Measurements from ENCODE around the gene SLC28A1.

Gene SLC28A1

DNA sequence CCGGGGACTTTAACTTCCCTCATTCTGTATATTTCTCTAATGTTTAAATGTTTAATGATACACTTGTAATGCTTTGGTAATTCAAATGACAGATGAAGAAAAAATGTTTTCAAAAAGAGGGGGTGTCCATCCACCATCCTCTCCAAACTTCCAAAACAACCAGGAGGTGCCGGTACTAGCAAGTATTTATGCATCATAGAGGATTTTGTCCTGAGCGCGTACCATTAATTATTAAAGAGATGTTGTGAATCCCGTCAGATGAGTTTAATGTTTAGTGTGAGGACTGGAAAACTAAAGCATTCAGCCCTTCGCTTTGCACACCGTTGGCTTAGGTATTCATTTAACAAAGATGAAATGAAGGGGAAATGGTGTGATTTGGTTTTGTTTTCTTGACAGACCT, 1.3 kb downstream of the SLC28A1 start:
- no peak for DNase-seq (ENCODE audit: low read depth in 1 of 2, low spot score in 1 of 2)

DNA sequence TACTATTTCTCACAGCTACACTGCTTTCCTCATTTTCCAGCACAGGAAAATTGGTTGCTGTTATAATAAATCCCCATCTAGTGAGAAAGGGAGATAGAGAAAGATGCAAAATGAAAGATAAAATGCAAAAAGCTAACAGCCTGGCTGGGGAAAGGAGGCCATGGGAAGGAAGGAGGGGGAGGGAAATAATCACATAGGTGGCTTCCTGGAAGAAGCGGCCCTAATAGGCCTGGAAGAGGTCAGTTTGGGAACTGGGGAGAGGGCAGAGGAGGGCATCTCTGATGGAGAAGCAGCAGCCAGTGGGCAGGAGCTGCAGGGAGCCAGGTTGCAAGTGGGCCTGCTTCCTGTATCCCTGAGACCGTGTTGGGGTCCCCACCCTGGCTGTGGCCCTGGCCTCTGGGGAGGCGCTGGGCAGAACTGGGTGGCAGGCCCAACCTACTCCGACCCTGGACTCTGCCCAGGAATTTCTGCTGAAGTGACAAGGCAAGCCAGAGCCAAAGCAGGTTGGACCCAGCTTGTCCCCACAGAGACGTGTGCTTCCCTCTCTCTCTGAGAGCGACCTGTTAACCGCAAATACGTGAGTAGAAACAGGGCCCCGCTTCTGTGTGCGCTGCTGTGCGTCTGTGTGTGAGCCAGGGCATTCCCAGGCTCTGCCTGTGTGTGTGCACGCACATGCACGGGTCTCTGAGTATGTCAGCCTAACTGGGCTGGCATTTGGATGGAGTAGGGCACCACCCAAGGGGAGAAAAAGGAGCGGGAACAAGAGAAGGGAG, 1.9 kb downstream of the SLC28A1 start:
- DNase-seq (ENCODE audit: low read depth in 1 of 2, low spot score in 1 of 2) = no peak

GRCh38 chr15:84886984-84887299, 2.5 kb downstream of the SLC28A1 start:
- DNase-seq (ENCODE audit: low read depth in 1 of 2, low spot score in 1 of 2) = no peak

DNA sequence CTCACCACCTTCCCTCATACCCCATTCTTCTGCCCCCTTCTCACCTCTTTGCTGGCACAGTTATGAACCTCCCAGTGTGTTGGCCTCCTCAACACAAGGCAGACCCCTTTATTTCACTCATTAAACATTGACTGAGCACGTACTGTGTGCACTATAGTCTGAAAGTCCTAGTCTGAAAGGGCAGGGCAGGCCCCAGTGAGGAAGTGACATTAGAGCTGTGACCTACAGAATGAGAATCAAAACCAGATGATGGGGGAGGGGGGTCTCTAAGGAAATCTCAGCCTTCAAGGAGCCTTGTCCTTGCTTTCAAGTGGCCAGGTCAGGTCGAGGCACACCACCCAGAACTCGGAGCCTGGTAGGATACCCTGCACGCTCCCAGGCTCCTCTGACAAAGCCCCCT, 3.5 kb downstream of the SLC28A1 start:
- no peak for DNase-seq (ENCODE audit: low read depth in 1 of 2, low spot score in 1 of 2)

- no peak for DNase-seq (ENCODE audit: low read depth in 1 of 2, low spot score in 1 of 2)
Observed at GRCh38 chr15:84888639-84889038, 4.2 kb downstream of the SLC28A1 start.

- DNase-seq (ENCODE audit: low read depth in 1 of 2, low spot score in 1 of 2) = no peak
Observed at GRCh38 chr15:84889313-84889990, 5.0 kb downstream of the SLC28A1 start.

DNA sequence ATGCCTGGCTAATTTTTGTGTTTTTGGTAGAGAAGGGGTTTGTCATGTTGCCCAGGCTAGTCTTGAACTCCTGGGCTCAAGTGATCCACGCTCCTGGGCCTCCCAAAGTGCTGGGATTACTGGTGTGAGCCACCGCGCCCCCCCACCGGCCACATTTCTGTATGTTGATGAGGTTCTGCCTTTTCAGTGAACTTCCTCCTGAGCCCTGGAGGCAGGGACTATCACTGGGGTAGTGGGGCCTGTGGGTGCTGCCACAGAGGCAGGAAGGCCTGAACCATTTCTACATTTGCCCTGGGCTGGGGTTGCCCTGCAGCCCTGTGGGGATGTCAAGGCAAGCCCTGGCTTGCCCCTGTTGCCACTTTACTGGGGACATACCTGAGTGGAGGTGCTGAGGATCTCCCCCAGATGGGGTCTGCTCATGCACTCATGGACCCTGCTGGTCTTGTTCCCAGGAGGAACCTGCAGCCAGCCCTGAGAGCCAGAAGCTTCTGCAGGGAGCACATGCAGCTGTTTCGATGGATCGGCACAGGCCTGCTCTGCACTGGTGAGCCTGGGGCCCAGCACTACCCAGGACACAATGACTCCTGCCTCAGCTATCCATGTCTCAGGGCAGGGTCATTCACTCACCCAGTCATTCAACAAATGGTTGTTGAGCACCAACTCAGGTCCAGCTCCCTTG, 5.7 kb downstream of the SLC28A1 start:
- no peak for DNase-seq (ENCODE audit: low read depth in 1 of 2, low spot score in 1 of 2)

DNA sequence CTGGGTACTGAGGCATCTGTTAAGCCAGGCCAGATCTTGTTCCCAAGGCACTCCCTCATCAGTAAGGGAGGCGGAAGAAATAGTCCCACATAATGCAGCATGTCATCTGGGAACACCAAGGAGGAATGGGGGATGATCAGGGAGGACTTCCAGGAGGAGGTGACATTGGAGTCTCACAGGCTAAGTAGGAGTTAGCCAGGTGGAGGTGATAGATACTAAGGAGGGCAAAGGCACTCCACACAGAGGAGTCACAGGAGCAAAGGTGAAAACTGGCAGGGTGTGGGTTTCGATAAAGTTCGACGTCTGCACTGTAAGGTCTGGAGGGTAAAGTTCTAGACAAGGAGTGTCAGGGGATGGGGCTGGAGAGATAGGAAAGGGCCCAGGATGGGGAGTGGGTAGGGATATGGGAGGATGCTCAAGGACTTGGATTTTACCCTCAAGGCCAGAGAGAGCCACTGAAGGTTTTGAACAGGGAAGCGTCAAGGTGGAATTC, 6.3 kb downstream of the SLC28A1 start:
- no peak for DNase-seq (ENCODE audit: low read depth in 1 of 2, low spot score in 1 of 2)

GRCh38 chr15:84891339-84891738, 6.9 kb downstream of the SLC28A1 start:
- DNase-seq (ENCODE audit: low read depth in 1 of 2, low spot score in 1 of 2) = no peak

DNA sequence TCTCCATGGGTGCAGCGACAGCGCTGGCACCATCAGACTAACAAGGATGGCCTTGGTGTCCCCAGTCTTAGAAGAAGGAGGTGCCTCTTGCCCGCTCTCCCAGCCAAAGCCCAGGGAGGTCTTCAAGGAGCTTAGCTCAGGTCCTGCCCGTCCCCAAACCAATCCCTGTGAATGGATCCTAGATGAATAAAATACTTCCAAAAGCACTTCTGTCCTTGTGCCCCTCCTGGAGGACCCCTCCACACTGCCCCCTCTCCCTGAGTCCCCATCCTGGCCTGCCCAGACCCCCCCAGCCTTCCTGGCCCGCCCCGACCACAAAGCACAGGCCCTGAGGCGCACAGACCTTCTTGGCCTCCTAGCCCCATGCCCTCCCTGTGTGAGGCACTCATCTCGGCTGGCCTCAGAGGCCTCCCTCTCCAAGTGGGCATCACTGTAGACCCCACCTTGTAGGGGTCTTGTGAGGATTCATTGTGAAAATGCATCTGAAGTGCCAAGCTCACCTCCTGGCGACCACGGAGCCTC, 8.4 kb downstream of the SLC28A1 start:
- no peak for DNase-seq (ENCODE audit: low read depth in 1 of 2, low spot score in 1 of 2)

- DNase-seq (ENCODE audit: low read depth in 1 of 2, low spot score in 1 of 2) = no peak
Observed at GRCh38 chr15:84893607-84894006, 9.1 kb downstream of the SLC28A1 start.

- DNase-seq (ENCODE audit: low read depth in 1 of 2, low spot score in 1 of 2) = no peak
Observed at GRCh38 chr15:84894736-84895425, 10.4 kb downstream of the SLC28A1 start.

GRCh38 chr15:84898761-84899160, 14.3 kb downstream of the SLC28A1 start:
- no peak for DNase-seq (ENCODE audit: low read depth in 1 of 2, low spot score in 1 of 2)

DNA sequence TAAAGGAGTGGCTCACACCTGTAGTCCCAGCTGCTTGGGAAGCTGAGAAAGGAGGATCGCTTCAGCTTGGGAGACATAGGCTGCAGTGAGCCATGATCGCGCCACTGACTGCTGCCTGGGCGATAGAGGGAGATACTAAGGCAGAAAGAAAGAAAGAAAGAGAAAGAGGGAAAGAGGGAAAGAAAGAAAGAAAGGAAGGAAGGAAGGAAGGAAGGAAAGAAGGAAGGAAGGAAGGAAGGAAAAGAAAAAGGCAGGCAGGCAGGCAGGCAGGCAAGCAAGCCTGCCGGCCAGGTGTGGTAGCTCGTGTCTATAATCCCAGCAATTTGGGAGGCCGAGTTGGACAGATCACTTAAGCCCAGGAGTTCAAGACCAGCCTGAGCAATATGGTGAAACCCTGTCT, 15.3 kb downstream of the SLC28A1 start:
- DNase-seq (ENCODE audit: low read depth in 1 of 2, low spot score in 1 of 2) = no peak

DNA sequence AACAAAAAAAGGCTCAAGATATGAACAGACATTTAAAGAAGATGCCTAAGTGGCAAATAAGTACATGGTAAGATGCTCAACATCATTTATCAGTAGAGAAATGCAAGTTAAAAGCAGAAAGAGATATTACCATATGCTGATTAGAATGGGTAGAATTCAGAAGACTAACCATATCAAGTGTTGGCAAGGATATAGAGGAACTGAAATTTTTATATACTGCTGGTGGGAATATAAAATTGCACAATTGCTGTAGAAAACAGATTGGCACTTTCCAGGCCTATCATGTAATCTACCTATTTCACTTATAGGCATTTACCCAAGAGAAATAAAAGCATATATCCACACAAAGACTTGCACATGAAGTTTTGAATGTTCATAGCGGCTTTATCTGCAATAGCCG, 17.1 kb downstream of the SLC28A1 start:
- no peak for DNase-seq (ENCODE audit: low read depth in 1 of 2, low spot score in 1 of 2)

DNA sequence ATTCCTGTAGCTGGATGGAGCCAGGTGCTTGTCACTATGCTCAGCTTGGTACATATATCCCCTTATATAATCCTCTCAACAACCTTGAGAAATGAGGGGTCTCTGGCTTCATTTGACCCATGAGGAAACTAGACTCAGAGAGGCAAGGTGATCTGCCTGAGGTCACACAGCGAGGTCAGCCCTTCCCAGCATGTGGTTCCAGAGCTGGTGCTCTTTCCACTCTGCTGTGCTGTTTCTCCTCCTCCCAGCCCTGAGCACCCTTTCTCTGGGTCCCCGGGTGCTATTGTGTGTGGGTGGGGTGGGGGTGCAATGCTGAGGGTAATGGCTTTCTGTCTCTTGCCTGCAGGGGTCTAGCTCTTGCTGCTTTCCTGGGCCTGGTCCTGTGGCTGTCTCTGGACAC, 19.3 kb downstream of the SLC28A1 start:
- DNase-seq (ENCODE audit: low read depth in 1 of 2, low spot score in 1 of 2) = no peak

GRCh38 chr15:84904419-84904818, 20.0 kb downstream of the SLC28A1 start:
- DNase-seq (ENCODE audit: low read depth in 1 of 2, low spot score in 1 of 2) = no peak

- DNase-seq (ENCODE audit: low read depth in 1 of 2, low spot score in 1 of 2) = no peak
Observed at GRCh38 chr15:84905016-84905916, 20.8 kb downstream of the SLC28A1 start.

- no peak for DNase-seq (ENCODE audit: low read depth in 1 of 2, low spot score in 1 of 2)
Observed at GRCh38 chr15:84907731-84908130, 23.3 kb downstream of the SLC28A1 start.

- no peak for DNase-seq (ENCODE audit: low read depth in 1 of 2, low spot score in 1 of 2)
Observed at GRCh38 chr15:84908564-84908963, 24.1 kb downstream of the SLC28A1 start.

All from activated CD4-positive, alpha-beta T cell treated with anti-CD3 and anti-CD28 coated beads, Interleukin-2, amount 50 U/mL, for 24 hours (primary cell).